ENCODE measurements around the gene ENO4. TPM values are rescaled to one million over a fixed set of nuclear protein-coding genes. Genes with fewer than 3 reads are reported as not detected.

ENO4 gene
- total RNA-seq, 1 experiment from 2014 or later: 0.42 TPM

- ChIA-PET CTCF (no interaction called here), POLR2A (no interaction called here)
- H3K4me1 Mint-ChIP-seq: peaks cover 50% of the 10 kb centered on the region
- DNase-seq (ENCODE audit: low spot score): no peak
- TF ChIP-seq ZNF396 (CRISPR knock-in tag; IDR thresholded peaks at IDR 0.05; ENCODE audit: borderline replicate concordance): no peak
- H3K27me3 Mint-ChIP-seq (ENCODE audit: low read depth): peaks cover 4% of the 10 kb centered on the region; the same call in 1 of the 2 replicates
- ATAC-seq: no peak
- H3K9me3 Mint-ChIP-seq: no peaks in the 10 kb centered on the region
- H3K36me3 Mint-ChIP-seq: no peaks in the 10 kb centered on the region
- H3K27ac Mint-ChIP-seq: no peak overlapping the region
- H3K4me3 Mint-ChIP-seq: no peak overlapping the region
Observed at GRCh38 chr10:116831086-116831485, 18.2 kb upstream of the ENO4 start.

DNA sequence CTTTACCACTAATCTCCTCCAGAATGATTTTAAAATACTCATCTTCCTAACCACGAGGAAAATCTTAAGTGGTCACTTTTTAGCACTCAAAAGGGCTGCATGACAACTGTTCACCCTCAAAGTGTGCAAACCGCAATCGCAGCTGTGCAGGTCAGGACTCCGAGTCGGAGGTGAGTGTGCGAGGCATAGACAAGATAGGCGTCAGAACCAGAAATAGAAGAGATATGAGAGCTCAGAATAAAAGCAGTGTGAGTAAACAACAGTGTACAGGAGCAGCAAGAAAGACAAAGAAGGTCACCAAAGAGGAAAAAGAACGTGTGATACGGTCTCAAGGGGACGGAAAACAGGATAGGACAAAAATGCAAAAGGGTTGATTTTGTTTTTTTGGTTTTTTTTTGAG lies 17.5 kb upstream of the ENO4 start:
- no peak for TF ChIP-seq ATF6 (CRISPR knock-in tag; IDR thresholded peaks at IDR 0.05)
- no peak for TF ChIP-seq RELA (CRISPR knock-in tag; IDR thresholded peaks at IDR 0.05; ENCODE audit: borderline replicate concordance)
- no peak for TF ChIP-seq ZNF121 (CRISPR knock-in tag; IDR thresholded peaks at IDR 0.05)
- TF ChIP-seq ZNF396 (CRISPR knock-in tag; IDR thresholded peaks at IDR 0.05; ENCODE audit: borderline replicate concordance): no peak
- no peak for TF ChIP-seq ATF3 (CRISPR knock-in tag; conservative IDR thresholded peaks at IDR 0.05)
- TF ChIP-seq, protein P1, sequence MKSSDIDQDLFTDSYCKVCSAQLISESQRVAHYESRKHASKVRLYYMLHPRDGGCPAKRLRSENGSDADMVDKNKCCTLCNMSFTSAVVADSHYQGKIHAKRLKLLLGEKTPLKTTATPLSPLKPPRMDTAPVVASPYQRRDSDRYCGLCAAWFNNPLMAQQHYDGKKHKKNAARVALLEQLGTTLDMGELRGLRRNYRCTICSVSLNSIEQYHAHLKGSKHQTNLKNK (CRISPR knock-in tag; IDR thresholded peaks at IDR 0.05): no peak
- TF ChIP-seq CREM (CRISPR knock-in tag; IDR thresholded peaks at IDR 0.05): no peak
- TF ChIP-seq ZNF512 (CRISPR knock-in tag; IDR thresholded peaks at IDR 0.05; ENCODE audit: borderline replicate concordance): no peak
- DNase-seq (ENCODE audit: low spot score) (no peak), ATAC-seq (no peak)
- peaks cover 4% of the 10 kb centered on the region; the same call in 1 of the 2 replicates for H3K27me3 Mint-ChIP-seq (ENCODE audit: low read depth)
- CTCF ChIA-PET: no interaction called here
- H3K9me3 Mint-ChIP-seq: no peaks in the 10 kb centered on the region
- no peaks in the 10 kb centered on the region for H3K36me3 Mint-ChIP-seq
- H3K27ac Mint-ChIP-seq: no peak overlapping the region
- POLR2A ChIA-PET: no interaction called here
- H3K4me3 Mint-ChIP-seq: no peak overlapping the region
- peaks cover 50% of the 10 kb centered on the region for H3K4me1 Mint-ChIP-seq

- POLR2A ChIA-PET: interaction anchor here (0.6 to 3.5 kb wide), 2 partner anchors 15 to 156 kb away, joined by 6 to 15 read pairs; partner anchors contain the start of gene ENO4
- Mint-ChIP-seq H3K27ac (peak overlapping the region; percentile 77; the same call in 1 of the 2 replicates), H3K36me3 (no peaks in the 10 kb centered on the region)
Observed at GRCh38 chr10:116833986-116834985, 15.0 kb upstream of the ENO4 start.

More at GRCh38 chr10:116833986-116834985, 15.0 kb upstream of the ENO4 start:
- CTCF ChIA-PET: interaction anchor here (0.9 to 1.9 kb wide), 4 partner anchors 7 to 341 kb away, joined by 4 to 10 read pairs (median 8); no protein-coding TSS in a partner anchor
- peaks cover 4% of the 10 kb centered on the region; the same call in 1 of the 2 replicates for H3K27me3 Mint-ChIP-seq (ENCODE audit: low read depth)
- peak overlapping the region; percentile 47 for H3K4me3 Mint-ChIP-seq
- peaks cover 61% of the 10 kb centered on the region for H3K4me1 Mint-ChIP-seq
- DNase-seq (ENCODE audit: low spot score): peak; percentile 64
- peak; percentile 78; the same call in 1 of the 2 replicates for TF ChIP-seq ZNF281 (CRISPR knock-in tag; IDR thresholded peaks at IDR 0.05)
- TF ChIP-seq MYBL2 (CRISPR knock-in tag; IDR thresholded peaks at IDR 0.05): no peak
- peak; percentile 38 for TF ChIP-seq NFYB (CRISPR knock-in tag; conservative IDR thresholded peaks at IDR 0.05; ENCODE audit: low read depth)
- TF ChIP-seq FOXK1 (CRISPR knock-in tag; IDR thresholded peaks at IDR 0.05): 0 out of 2 replicates have a peak, but pooled peaks have one; percentile 69
- TF ChIP-seq ZNF121 (CRISPR knock-in tag; IDR thresholded peaks at IDR 0.05): 0 out of 2 replicates have a peak, but pooled peaks have one; percentile 4
- H3K9me3 Mint-ChIP-seq: no peaks in the 10 kb centered on the region
- ATAC-seq: peak; percentile 70

All from WTC11 (cell line).